ENCODE data around the gene RND3. TPM values are rescaled to one million over a fixed set of nuclear protein-coding genes. Genes with fewer than 3 reads are reported as not detected.
A peak's percentile ranks its signal among the peaks of the same experiment; 100 is the strongest.

The RND3 gene
- total and polyA plus RNA-seq, 10 of the 15 experiments (the other 5 are each of a cell fraction or from before 2014, with no cell fraction given), result 0.38 to 18.3 (median 0.93) TPM

DNA sequence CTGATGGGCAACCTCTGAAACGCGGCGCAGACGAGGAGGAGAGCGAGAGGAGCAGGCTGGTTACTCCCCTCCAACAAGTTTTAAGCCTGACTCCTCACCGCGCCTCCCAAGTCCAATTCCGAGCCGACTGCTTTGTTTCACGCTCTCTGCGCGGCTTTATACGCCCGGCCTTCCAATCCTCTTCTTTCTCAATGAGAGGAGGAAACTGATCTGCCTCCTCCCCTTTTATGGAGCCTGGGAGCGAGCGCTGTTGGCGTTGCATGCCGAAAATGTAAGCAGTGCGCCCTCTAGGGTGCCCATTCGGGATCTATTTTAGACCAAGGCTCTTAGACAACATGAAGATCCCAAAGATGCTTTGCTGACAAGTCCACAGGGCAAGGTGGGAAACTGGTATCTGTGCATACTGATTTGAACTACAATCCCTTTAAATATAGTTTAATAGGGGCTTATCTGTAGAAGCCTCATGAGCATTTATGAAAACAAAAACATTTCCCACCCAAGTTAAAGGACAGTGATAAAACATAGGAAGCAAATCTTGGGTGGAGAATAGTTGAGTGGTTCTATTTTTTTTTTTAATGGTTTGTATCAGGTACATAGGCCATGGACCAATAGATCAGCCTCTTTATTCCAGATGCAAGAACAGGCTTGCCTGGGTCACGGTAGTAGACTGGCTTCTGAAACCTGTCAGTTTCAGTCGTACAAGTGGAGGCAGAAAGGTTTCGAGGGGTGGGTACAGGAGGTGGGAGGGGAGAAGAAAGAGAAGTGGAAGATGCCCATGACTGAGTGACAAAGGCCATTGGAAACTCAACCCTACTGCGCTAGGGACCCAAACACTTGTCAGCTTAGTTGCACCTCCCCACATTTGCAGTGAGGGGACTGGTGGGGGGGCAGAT lies at the start of gene RND3 (continued):
- no peak for TF ChIP-seq POLR2AphosphoS2 (IDR thresholded peaks at IDR 0.05; ENCODE audit: low read depth, low read length)
- TF ChIP-seq, protein P1, sequence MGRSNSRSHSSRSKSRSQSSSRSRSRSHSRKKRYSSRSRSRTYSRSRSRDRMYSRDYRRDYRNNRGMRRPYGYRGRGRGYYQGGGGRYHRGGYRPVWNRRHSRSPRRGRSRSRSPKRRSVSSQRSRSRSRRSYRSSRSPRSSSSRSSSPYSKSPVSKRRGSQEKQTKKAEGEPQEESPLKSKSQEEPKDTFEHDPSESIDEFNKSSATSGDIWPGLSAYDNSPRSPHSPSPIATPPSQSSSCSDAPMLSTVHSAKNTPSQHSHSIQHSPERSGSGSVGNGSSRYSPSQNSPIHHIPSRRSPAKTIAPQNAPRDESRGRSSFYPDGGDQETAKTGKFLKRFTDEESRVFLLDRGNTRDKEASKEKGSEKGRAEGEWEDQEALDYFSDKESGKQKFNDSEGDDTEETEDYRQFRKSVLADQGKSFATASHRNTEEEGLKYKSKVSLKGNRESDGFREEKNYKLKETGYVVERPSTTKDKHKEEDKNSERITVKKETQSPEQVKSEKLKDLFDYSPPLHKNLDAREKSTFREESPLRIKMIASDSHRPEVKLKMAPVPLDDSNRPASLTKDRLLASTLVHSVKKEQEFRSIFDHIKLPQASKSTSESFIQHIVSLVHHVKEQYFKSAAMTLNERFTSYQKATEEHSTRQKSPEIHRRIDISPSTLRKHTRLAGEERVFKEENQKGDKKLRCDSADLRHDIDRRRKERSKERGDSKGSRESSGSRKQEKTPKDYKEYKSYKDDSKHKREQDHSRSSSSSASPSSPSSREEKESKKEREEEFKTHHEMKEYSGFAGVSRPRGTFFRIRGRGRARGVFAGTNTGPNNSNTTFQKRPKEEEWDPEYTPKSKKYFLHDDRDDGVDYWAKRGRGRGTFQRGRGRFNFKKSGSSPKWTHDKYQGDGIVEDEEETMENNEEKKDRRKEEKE (IDR thresholded peaks at IDR 0.05), result no peak
- peak; percentile 59; the same call in 1 of the 2 replicates for TF ChIP-seq IKZF1 (conservative IDR thresholded peaks at IDR 0.05)
- TF ChIP-seq SMC3 (IDR thresholded peaks at IDR 0.05; ENCODE audit: borderline replicate concordance, low read length), result peak; percentile 71
- TF ChIP-seq ESRRA (IDR thresholded peaks at IDR 0.05; ENCODE audit: low read length), result no peak
- TF ChIP-seq CEBPB (IDR thresholded peaks at IDR 0.05; ENCODE audit: borderline replicate concordance in 1 of 2, low read depth in 2 of 2, low read length in 2 of 2), result no peak
- TF ChIP-seq, protein P2, sequence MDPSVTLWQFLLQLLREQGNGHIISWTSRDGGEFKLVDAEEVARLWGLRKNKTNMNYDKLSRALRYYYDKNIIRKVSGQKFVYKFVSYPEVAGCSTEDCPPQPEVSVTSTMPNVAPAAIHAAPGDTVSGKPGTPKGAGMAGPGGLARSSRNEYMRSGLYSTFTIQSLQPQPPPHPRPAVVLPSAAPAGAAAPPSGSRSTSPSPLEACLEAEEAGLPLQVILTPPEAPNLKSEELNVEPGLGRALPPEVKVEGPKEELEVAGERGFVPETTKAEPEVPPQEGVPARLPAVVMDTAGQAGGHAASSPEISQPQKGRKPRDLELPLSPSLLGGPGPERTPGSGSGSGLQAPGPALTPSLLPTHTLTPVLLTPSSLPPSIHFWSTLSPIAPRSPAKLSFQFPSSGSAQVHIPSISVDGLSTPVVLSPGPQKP (IDR thresholded peaks at IDR 0.05; ENCODE audit: low read depth, low read length), result no peak
- TF ChIP-seq, protein P3, sequence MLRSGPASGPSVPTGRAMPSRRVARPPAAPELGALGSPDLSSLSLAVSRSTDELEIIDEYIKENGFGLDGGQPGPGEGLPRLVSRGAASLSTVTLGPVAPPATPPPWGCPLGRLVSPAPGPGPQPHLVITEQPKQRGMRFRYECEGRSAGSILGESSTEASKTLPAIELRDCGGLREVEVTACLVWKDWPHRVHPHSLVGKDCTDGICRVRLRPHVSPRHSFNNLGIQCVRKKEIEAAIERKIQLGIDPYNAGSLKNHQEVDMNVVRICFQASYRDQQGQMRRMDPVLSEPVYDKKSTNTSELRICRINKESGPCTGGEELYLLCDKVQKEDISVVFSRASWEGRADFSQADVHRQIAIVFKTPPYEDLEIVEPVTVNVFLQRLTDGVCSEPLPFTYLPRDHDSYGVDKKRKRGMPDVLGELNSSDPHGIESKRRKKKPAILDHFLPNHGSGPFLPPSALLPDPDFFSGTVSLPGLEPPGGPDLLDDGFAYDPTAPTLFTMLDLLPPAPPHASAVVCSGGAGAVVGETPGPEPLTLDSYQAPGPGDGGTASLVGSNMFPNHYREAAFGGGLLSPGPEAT (IDR thresholded peaks at IDR 0.05; ENCODE audit: low read depth), result peak; percentile 19; the same call in 1 of the 2 replicates
- TF ChIP-seq RAD21 (IDR thresholded peaks at IDR 0.05; ENCODE audit: insufficient read depth, low read depth, low read length), result peak; percentile 75
- no peak for TF ChIP-seq RCOR1 (conservative IDR thresholded peaks at IDR 0.05; ENCODE audit: low read depth, low read length)
- no peak for TF ChIP-seq SUPT20H (IDR thresholded peaks at IDR 0.05; ENCODE audit: borderline replicate concordance, control insufficient read depth, low read depth, low read length)
- TF ChIP-seq NR2F1 (conservative IDR thresholded peaks at IDR 0.05), result no peak
- no peak for TF ChIP-seq CHD1 (IDR thresholded peaks at IDR 0.05; ENCODE audit: low read depth, low read length)
- TF ChIP-seq NFYA (IDR thresholded peaks at IDR 0.05; ENCODE audit: borderline replicate concordance, low read depth, low read length), result no peak
- no peak for TF ChIP-seq PAX5 (IDR thresholded peaks at IDR 0.05; ENCODE audit: borderline replicate concordance, low read depth, low read length)
- TF ChIP-seq, protein P4, sequence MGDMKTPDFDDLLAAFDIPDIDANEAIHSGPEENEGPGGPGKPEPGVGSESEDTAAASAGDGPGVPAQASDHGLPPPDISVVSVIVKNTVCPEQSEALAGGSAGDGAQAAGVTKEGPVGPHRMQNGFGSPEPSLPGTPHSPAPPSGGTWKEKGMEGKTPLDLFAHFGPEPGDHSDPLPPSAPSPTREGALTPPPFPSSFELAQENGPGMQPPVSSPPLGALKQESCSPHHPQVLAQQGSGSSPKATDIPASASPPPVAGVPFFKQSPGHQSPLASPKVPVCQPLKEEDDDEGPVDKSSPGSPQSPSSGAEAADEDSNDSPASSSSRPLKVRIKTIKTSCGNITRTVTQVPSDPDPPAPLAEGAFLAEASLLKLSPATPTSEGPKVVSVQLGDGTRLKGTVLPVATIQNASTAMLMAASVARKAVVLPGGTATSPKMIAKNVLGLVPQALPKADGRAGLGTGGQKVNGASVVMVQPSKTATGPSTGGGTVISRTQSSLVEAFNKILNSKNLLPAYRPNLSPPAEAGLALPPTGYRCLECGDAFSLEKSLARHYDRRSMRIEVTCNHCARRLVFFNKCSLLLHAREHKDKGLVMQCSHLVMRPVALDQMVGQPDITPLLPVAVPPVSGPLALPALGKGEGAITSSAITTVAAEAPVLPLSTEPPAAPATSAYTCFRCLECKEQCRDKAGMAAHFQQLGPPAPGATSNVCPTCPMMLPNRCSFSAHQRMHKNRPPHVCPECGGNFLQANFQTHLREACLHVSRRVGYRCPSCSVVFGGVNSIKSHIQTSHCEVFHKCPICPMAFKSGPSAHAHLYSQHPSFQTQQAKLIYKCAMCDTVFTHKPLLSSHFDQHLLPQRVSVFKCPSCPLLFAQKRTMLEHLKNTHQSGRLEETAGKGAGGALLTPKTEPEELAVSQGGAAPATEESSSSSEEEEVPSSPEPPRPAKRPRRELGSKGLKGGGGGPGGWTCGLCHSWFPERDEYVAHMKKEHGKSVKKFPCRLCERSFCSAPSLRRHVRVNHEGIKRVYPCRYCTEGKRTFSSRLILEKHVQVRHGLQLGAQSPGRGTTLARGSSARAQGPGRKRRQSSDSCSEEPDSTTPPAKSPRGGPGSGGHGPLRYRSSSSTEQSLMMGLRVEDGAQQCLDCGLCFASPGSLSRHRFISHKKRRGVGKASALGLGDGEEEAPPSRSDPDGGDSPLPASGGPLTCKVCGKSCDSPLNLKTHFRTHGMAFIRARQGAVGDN (IDR thresholded peaks at IDR 0.05), result no peak
- no peak for TF ChIP-seq MTA2 (IDR thresholded peaks at IDR 0.05; ENCODE audit: low read depth)
- no peak for TF ChIP-seq ZNF384 (IDR thresholded peaks at IDR 0.05; ENCODE audit: borderline replicate concordance, low read depth, low read length)
- no peak for TF ChIP-seq CREM (IDR thresholded peaks at IDR 0.05; ENCODE audit: low read depth)
- no peak for TF ChIP-seq TAF1 (IDR thresholded peaks at IDR 0.05; ENCODE audit: borderline replicate concordance, low read depth, low read length)
